Mammary microvascular endothelial cell (primary cell): ENCODE data around the gene TMEM39B. TPM values are rescaled to one million over a fixed set of nuclear protein-coding genes. Genes with fewer than 3 reads are reported as not detected.

ENCODE experiments used
- total RNA-seq: library from RNA; depleted of rRNA; stranded (reverse); fragments of >200 nt; gene quantifications from 2 replicates; pipeline ENCODE4 v1.2.3, GENCODE V29; 2015

TMEM39B gene
- total RNA-seq = 10.3 and 13.4 TPM in 2 replicates

DNA sequence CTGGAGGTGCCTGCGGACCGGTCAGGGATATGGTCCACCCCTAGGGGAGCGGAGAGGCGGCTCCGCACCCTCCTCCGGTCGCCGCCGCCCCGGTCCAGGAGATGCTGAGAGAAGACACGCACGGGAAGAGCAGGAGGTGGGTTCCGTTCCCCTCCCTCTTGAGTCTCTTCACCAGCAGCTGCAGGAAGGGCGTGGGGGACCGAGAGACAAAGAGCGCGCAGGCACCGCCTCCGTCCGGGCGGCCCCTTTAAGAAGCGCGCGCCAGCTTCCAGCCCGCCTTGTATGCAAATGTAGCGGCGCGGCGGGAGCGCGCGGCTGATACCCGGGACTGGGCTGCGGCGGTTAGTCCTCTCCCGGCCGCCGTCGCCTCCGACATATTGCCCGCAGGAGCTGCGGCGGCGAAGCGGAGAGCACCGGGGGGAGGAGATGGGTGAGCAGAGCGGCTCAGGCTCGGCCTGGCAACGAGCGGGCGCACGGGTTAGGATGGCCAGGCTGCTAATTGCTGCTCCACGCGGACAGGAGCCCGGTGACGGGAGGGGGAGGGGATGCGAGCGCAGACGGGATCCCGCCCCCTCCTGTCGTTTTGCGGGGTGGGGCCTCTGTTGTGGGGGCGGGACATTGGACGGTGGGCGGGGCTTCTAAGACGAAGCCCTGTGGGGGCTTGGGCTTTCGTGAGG, at the start of gene TMEM39B:
TMEM39B (plus strand) TSS at position 318 of the 677 bp plus-strand sequence; CDS start at position 427, 109 bp downstream.

DNA sequence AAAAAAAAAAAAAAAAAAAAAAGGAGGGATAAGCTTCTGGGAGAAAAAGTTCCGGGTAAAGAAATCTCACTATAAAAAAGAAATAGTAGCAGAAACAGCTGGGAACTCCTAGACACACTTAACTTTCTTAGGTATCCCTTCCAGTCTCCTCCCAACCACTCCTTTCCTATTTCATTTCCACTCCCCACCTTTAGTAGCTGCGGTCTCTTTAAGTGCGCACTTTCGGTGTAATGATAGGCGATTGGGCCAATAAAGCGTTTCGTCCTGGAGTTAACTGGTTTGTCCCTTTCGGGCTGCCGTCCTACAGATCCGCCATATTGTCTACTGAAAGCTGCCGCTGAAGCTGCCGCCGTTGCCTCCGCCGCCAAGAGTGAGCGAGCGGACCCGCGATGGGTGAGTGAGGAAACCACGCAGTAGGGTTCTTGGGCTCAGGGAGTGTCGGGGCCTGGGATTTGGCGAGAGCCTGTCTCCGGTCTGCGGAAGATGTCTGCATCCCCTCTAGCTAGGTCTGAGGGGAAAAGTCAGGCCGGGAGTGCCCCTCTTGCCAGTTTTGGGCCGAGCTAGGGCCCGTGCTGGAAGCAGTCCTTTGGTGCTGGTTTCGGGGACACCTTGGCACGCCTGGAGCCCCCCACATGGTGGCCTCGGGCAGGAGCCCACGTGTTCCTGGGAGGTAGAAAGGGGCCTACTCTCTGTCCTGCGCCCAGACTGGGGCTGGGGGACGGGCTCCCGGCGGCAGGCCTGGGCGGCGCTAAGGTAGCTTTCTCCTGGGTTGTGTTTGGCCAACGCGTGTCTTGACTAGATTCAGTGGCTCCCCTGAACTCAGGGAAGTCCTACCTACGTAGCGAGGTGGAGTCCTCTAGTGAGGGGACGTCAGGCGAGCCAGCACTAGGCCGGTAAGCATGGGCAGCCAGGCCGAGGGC, 35.3 kb downstream of the TMEM39B start, which contains the start of gene KPNA6:
KPNA6 (plus strand) TSS at position 315 of the 920 bp plus-strand sequence; CDS start at position 390, 75 bp downstream.

Other genes with a start within 250 kb of the TMEM39B start
- 202 and 238 TPM in 2 replicates for gene PTP4A2, start 134.6 kb upstream of the TMEM39B start, total RNA-seq
- 98.4 and 98.6 TPM in 2 replicates for gene KHDRBS1, start 59.1 kb upstream of the TMEM39B start, total RNA-seq
- gene KPNA6, start 35.1 kb downstream of the TMEM39B start, total RNA-seq = 45.1 and 46.0 TPM in 2 replicates
- 65.8 and 66.6 TPM in 2 replicates for gene TXLNA, start 106.7 kb downstream of the TMEM39B start, total RNA-seq
- gene CCDC28B, start 127.7 kb downstream of the TMEM39B start, total RNA-seq = 12.5 and 13.0 TPM in 2 replicates
- 0.53 and 2.6 TPM in 2 replicates for gene IQCC, start 132.7 kb downstream of the TMEM39B start, total RNA-seq
- gene DCDC2B, start 136.2 kb downstream of the TMEM39B start, total RNA-seq = not detected in 2 replicates
- gene TMEM234, start 149.4 kb downstream of the TMEM39B start, total RNA-seq = 9.4 and 10.1 TPM in 2 replicates
- 456 and 480 TPM in 2 replicates for gene EIF3I, start 149.5 kb downstream of the TMEM39B start, total RNA-seq
- 20.3 and 24.0 TPM in 2 replicates for gene FAM167B, start 174.3 kb downstream of the TMEM39B start, total RNA-seq
- 0.20 TPM in 1 of 2 replicates, not detected in the other for gene LCK, start 178.3 kb downstream of the TMEM39B start, total RNA-seq
- gene HDAC1, start 219.1 kb downstream of the TMEM39B start, total RNA-seq = 128 and 129 TPM in 2 replicates